ENCODE data around the gene ERAS. TPM values are rescaled to one million over a fixed set of nuclear protein-coding genes. Genes with fewer than 3 reads are reported as not detected.
A peak's percentile ranks its signal among the peaks of the same experiment; 100 is the strongest.

Gene ERAS
- total and polyA plus RNA-seq, 2 of the 13 experiments (the other 11 are each of a cell fraction or from before 2014, with no cell fraction given): 0.21 to 0.22 TPM

GRCh38 chrX:48801280-48802088, 24.8 kb upstream of the ERAS start, which contains the start of gene HDAC6 (continued):
- TF ChIP-seq ZHX2 (IDR thresholded peaks at IDR 0.05; ENCODE audit: low read depth): peak; percentile 86
- no peak for TF ChIP-seq ZHX2 (CRISPR knock-in tag; IDR thresholded peaks at IDR 0.05; ENCODE audit: borderline replicate concordance)
- no peak for TF ChIP-seq ZNF644 (CRISPR knock-in tag; IDR thresholded peaks at IDR 0.05; ENCODE audit: low read depth)
- peak; percentile 67; the same call in 1 of the 2 replicates for TF ChIP-seq PHF21A (CRISPR knock-in tag; IDR thresholded peaks at IDR 0.05)
- TF ChIP-seq ZNF441 (CRISPR knock-in tag; IDR thresholded peaks at IDR 0.05; ENCODE audit: borderline replicate concordance): peak; percentile 29; the same call in 1 of the 2 replicates
- TF ChIP-seq RXRA (CRISPR knock-in tag; IDR thresholded peaks at IDR 0.05): peak; percentile 38; the same call in 1 of the 2 replicates
- TF ChIP-seq ZFP91 (CRISPR knock-in tag; IDR thresholded peaks at IDR 0.05; ENCODE audit: borderline replicate concordance): peak; percentile 68; the same call in 1 of the 2 replicates
- no peak for TF ChIP-seq PHB2 (IDR thresholded peaks at IDR 0.05; ENCODE audit: partially characterized antibody)
- peak; percentile 49 for TF ChIP-seq PHF8 (CRISPR knock-in tag; IDR thresholded peaks at IDR 0.05)
- TF ChIP-seq SOX5 (CRISPR knock-in tag; IDR thresholded peaks at IDR 0.05; ENCODE audit: borderline replicate concordance): 0 out of 2 replicates have a peak, but pooled peaks have one; percentile 11
- peak; percentile 61; the same call in 1 of the 2 replicates for TF ChIP-seq ZSCAN31 (CRISPR knock-in tag; IDR thresholded peaks at IDR 0.05; ENCODE audit: low read depth)
- no peak for TF ChIP-seq ZNF256 (CRISPR knock-in tag; conservative IDR thresholded peaks at IDR 0.05)
- 0 out of 2 replicates have a peak, but pooled peaks have one; percentile 65 for TF ChIP-seq ZNF235 (CRISPR knock-in tag; IDR thresholded peaks at IDR 0.05; ENCODE audit: borderline replicate concordance)
- TF ChIP-seq ZNF180 (CRISPR knock-in tag; IDR thresholded peaks at IDR 0.05; ENCODE audit: borderline replicate concordance, low read depth): no peak
- no peak for TF ChIP-seq TSC22D2 (CRISPR knock-in tag; IDR thresholded peaks at IDR 0.05; ENCODE audit: borderline replicate concordance)
- TF ChIP-seq SP4 (CRISPR knock-in tag; IDR thresholded peaks at IDR 0.05): peak; percentile 92
- TF ChIP-seq THAP11 (CRISPR knock-in tag; IDR thresholded peaks at IDR 0.05): peak; percentile 89
- peak; percentile 62; the same call in 1 of the 2 replicates for TF ChIP-seq ZNF670 (CRISPR knock-in tag; IDR thresholded peaks at IDR 0.05; ENCODE audit: borderline replicate concordance)
- no peak for TF ChIP-seq TERF1 (CRISPR knock-in tag; IDR thresholded peaks at IDR 0.05)
- TF ChIP-seq SP5 (CRISPR knock-in tag; IDR thresholded peaks at IDR 0.05; ENCODE audit: borderline replicate concordance, low read depth): peak; percentile 11; the same call in 1 of the 2 replicates
- TF ChIP-seq TARDBP (CRISPR knock-in tag; IDR thresholded peaks at IDR 0.05): no peak
- TF ChIP-seq ZNF263 (CRISPR knock-in tag; IDR thresholded peaks at IDR 0.05): no peak

All from HepG2 (cell line).